H9 (cell line): ENCODE results near the gene CELF4. TPM values are rescaled to one million over a fixed set of nuclear protein-coding genes. Genes with fewer than 3 reads are reported as not detected.

Source experiments
- DNase-seq: peaks from one replicate; pipeline ENCODE4 v3.0.0-alpha.2; 2017
- H2AFZ ChIP-seq: one replicate; pipeline ENCODE4 v1.6.1; 2013; ENCODE audit warnings: mild to moderate bottlenecking, low read length, control low read depth, moderate library complexity
- H2AK5ac ChIP-seq: 2 replicates; pipeline ENCODE4 v1.6.1; 2013; ENCODE audit warnings: low read length, control low read depth, mixed read lengths; ENCODE audit not compliant: insufficient read length
- H2BK120ac ChIP-seq: one replicate; pipeline ENCODE4 v1.6.1; 2013; ENCODE audit warnings: low read depth, mild to moderate bottlenecking, low read length, control low read depth, inconsistent platforms; ENCODE audit not compliant: poor library complexity, severe bottlenecking
- H2BK12ac ChIP-seq: 2 replicates; pipeline ENCODE4 v1.6.1; 2013; ENCODE audit warnings: low read length, control low read depth, mixed read lengths, low read depth; ENCODE audit not compliant: insufficient read length
- H2BK15ac ChIP-seq: 2 replicates; pipeline ENCODE4 v1.6.1; 2013; ENCODE audit warnings: low read depth, low read length, control low read depth
- H2BK20ac ChIP-seq: one replicate; pipeline ENCODE4 v1.6.1; 2013; ENCODE audit warnings: low read depth, mild to moderate bottlenecking, low read length, control low read depth, inconsistent platforms; ENCODE audit not compliant: poor library complexity, severe bottlenecking
- H2BK5ac ChIP-seq: 2 replicates; pipeline ENCODE4 v1.6.1; 2013; ENCODE audit warnings: low read length, control low read depth, mixed read lengths; ENCODE audit not compliant: insufficient read length
- H3K14ac ChIP-seq: 2 replicates; pipeline ENCODE4 v1.6.1; 2013; ENCODE audit warnings: low read length, control low read depth; ENCODE audit not compliant: insufficient read depth
- H3K18ac ChIP-seq: 2 replicates; pipeline ENCODE4 v1.6.1; 2013; ENCODE audit warnings: low read depth, mild to moderate bottlenecking, mixed read lengths, low read length, control low read depth; ENCODE audit not compliant: insufficient read length
- H3K23ac ChIP-seq: 2 replicates; pipeline ENCODE4 v1.6.1; 2013; ENCODE audit warnings: low read length, control low read depth, mixed read lengths, low read depth; ENCODE audit not compliant: insufficient read length
- H3K23me2 ChIP-seq: 2 replicates; pipeline ENCODE4 v1.6.1; 2013; ENCODE audit warnings: low read depth, mild to moderate bottlenecking, mixed read lengths, low read length, control low read depth; ENCODE audit not compliant: insufficient read length, poor library complexity, severe bottlenecking
- H3K27ac ChIP-seq: 2 replicates; pipeline ENCODE4 v1.5.1; 2013; ENCODE audit warnings: low read length, control low read depth, mixed read lengths, low read depth; ENCODE audit not compliant: insufficient read length
- H3K27me3 ChIP-seq: 2 replicates; pipeline ENCODE4 v1.6.1; 2013; ENCODE audit warnings: low read length, control low read depth, inconsistent platforms; ENCODE audit not compliant: insufficient read depth
- H3K4ac ChIP-seq: 2 replicates; pipeline ENCODE4 v1.6.1; 2013; ENCODE audit warnings: low read depth, mild to moderate bottlenecking, control low read depth, inconsistent platforms, low read length, moderate library complexity
- H3K4me1 ChIP-seq: 2 replicates; pipeline ENCODE4 v1.6.1; 2013; ENCODE audit warnings: low read length, control low read depth, inconsistent platforms; ENCODE audit not compliant: insufficient read depth
- H3K4me2 ChIP-seq: 2 replicates; pipeline ENCODE4 v1.6.1; 2013; ENCODE audit warnings: low read length, control low read depth, mixed read lengths; ENCODE audit not compliant: insufficient read length, insufficient read depth
- H3K56ac ChIP-seq: 2 replicates; pipeline ENCODE4 v1.6.1; 2013; ENCODE audit warnings: low read depth, mild to moderate bottlenecking, mixed read lengths, low read length, control low read depth; ENCODE audit not compliant: insufficient read length
- H3K79me1 ChIP-seq: 2 replicates; pipeline ENCODE4 v1.6.1; 2013; ENCODE audit warnings: low read depth, mild to moderate bottlenecking, moderate library complexity, low read length, control low read depth, inconsistent platforms; ENCODE audit not compliant: insufficient read depth, poor library complexity, severe bottlenecking
- H3K79me2 ChIP-seq: 2 replicates; pipeline ENCODE4 v1.6.1; 2013; ENCODE audit warnings: low read length, control low read depth, inconsistent platforms; ENCODE audit not compliant: insufficient read depth
- H3K9ac ChIP-seq: 2 replicates; pipeline ENCODE4 v1.6.1; 2013; ENCODE audit warnings: low read length, control low read depth, mixed read lengths; ENCODE audit not compliant: insufficient read length; ENCODE audit errors: extremely low read depth
- H3K9me3 ChIP-seq: one replicate; pipeline ENCODE4 v1.6.1; 2013; ENCODE audit warnings: low read depth, low read length, inconsistent platforms; ENCODE audit not compliant: control insufficient read depth
- H3T11ph ChIP-seq: one replicate; pipeline ENCODE4 v1.6.1; 2013; ENCODE audit warnings: mild to moderate bottlenecking, low read length, control low read depth, inconsistent platforms
- H4K20me1 ChIP-seq: one replicate; pipeline ENCODE4 v1.6.1; 2013; ENCODE audit not compliant: control insufficient read depth, insufficient read length, insufficient read depth
- H4K5ac ChIP-seq: 2 replicates; pipeline ENCODE4 v1.6.1; 2013; ENCODE audit warnings: low read depth, mild to moderate bottlenecking, mixed read lengths, low read length, control low read depth; ENCODE audit not compliant: insufficient read length
- H4K8ac ChIP-seq: replicated peaks from 2 replicates; pipeline ENCODE4 v1.6.1; 2013; ENCODE audit warnings: low read length, control low read depth, mixed read lengths, low read depth; ENCODE audit not compliant: insufficient read length
- H4K91ac ChIP-seq: 2 replicates; pipeline ENCODE4 v1.6.1; 2013; ENCODE audit warnings: low read depth, mild to moderate bottlenecking, moderate library complexity, mixed read lengths, low read length, control low read depth; ENCODE audit not compliant: insufficient read length
- H3K27ac Mint-ChIP-seq, 3 experiments: 2 replicates in 2 of 3; 3 replicates in 1 of 3; pipeline ENCODE4 v1.8.0; 2020 to 2021; ENCODE audit warnings: mixed read lengths in 3 of 3, mild to moderate bottlenecking in 1 of 3, moderate library complexity in 1 of 3
- H3K27me3 Mint-ChIP-seq: 2 replicates; pipeline ENCODE4 v1.8.0; 2021; ENCODE audit warnings: low read depth, mild to moderate bottlenecking, moderate library complexity, mixed read lengths
- H3K36me3 Mint-ChIP-seq, 3 experiments: 2 replicates in 2 of 3; 3 replicates in 1 of 3; pipeline ENCODE4 v1.8.0; 2020 to 2021; ENCODE audit warnings: low read depth in 3 of 3, mixed read lengths in 3 of 3; ENCODE audit not compliant: insufficient read depth in 1 of 3
- H3K4me1 Mint-ChIP-seq, 2 experiments: 2 replicates each; pipeline ENCODE4 v1.8.0; 2020; ENCODE audit warnings: mixed read lengths in 2 of 2
- H3K4me3 Mint-ChIP-seq, 2 experiments: 2 replicates in 1 of 2; 3 replicates in 1 of 2; pipeline ENCODE4 v1.8.0; 2020 to 2021; ENCODE audit warnings: mild to moderate bottlenecking in 2 of 2, mixed read lengths in 2 of 2, moderate library complexity in 1 of 2
- H3K9me3 Mint-ChIP-seq, 2 experiments: 2 replicates in 1 of 2; 3 replicates in 1 of 2; pipeline ENCODE4 v1.8.0; 2020; ENCODE audit warnings: mild to moderate bottlenecking in 2 of 2, mixed read lengths in 2 of 2, moderate library complexity in 1 of 2
- CTCF ChIP-seq: fragments of 200-600 bp; sonication (generic); conservative IDR thresholded peaks from 3 replicates; pipeline ENCODE4 v1.8.0; 2021; ENCODE audit warnings: antibody characterized with exemption, mild to moderate bottlenecking
- WGBS: extraction: QIAGEN DNeasy Blood & Tissue Kit; methylation state at CpG from one replicate; pipeline ENCODE4 v1.1.7; 2013; ENCODE audit warnings: missing lambda C conversion rate, low lambda C conversion rate, mixed read lengths; ENCODE audit not compliant: insufficient read length; ENCODE audit errors: extremely low coverage; 5-methylcytosine and 5-hydroxymethylcytosine counted together
- total RNA-seq: library from RNA; stranded (reverse); gene quantifications from 2 replicates; pipeline ENCODE4 v1.2.1, GENCODE V29; 2021

Gene CELF4
- total RNA-seq, 1 experiment from 2014 or later, result 1.1 TPM

- Histone ChIP-seq H3K18ac (no peak overlapping the region), H3K56ac (no peak overlapping the region), H3K27ac (no peak overlapping the region), H4K8ac (no peak overlapping the region), H3K9me3 (no peaks in the 10 kb centered on the region), H3K4me1 (no peaks in the 10 kb centered on the region), H3K79me1 (no peaks in the 10 kb centered on the region), H3K4ac (no peak overlapping the region), H3K27me3 (no peaks in the 10 kb centered on the region), H2BK120ac (no peak overlapping the region), H2BK20ac (no peak overlapping the region), H2BK5ac (no peak overlapping the region), H4K20me1 (no peaks in the 10 kb centered on the region), H2BK15ac (no peak overlapping the region), H3K79me2 (no peaks in the 10 kb centered on the region), H2AK5ac (no peak overlapping the region), H3K14ac (no peak overlapping the region), H3T11ph (no peak overlapping the region), H4K5ac (no peak overlapping the region), H2BK12ac (no peak overlapping the region), H3K23ac (no peak overlapping the region), H3K4me2 (no peak overlapping the region), H3K9ac (no peak overlapping the region), H4K91ac (no peak overlapping the region), H2AFZ (no peak overlapping the region), H3K23me2 (no peaks in the 10 kb centered on the region)
- Mint-ChIP-seq H3K4me3 (no peak overlapping the region), H3K27ac (no peak overlapping the region), H3K36me3 (no peaks in the 10 kb centered on the region; a peak in 1 of 7 replicates), H3K27me3 (no peaks in the 10 kb centered on the region; the same call in 1 of the 2 replicates), H3K9me3 (no peaks in the 10 kb centered on the region), H3K4me1 (no peaks in the 10 kb centered on the region)
- WGBS, result no CpG with 5 or more reads among the region's 5 CpGs
- no peak for DNase-seq
- TF ChIP-seq CTCF, result no peak
Observed at GRCh38 chr18:37598396-37598795, 32.8 kb upstream of the CELF4 start.
